Retinal pigment epithelial cell (primary cell): ENCODE measurements around the gene RHBDF2.
"Not testable (repeated sequence)": the region's sequence is repeated elsewhere in the genome, so short reads cannot be mapped to it uniquely, and the experiment has no call there.

ENCODE experiments used
- DNase-seq: peaks from one replicate; pipeline ENCODE4 v3.0.0-alpha.2; 2010; ENCODE audit warnings: low read depth
- H3K4me3 ChIP-seq: 2 replicates; pipeline ENCODE4 v1.5.1; 2011; ENCODE audit warnings: mild to moderate bottlenecking, low read length, control low read depth, moderate library complexity
- TF ChIP-seq, protein P1 (sequence below): conservative IDR thresholded peaks from 2 replicates; pipeline ENCODE4 v1.5.1; 2011; ENCODE audit warnings: low read depth, low read length, control low read depth, inconsistent platforms

The RHBDF2 gene

GRCh38 chr17:76510831-76511244 lies 9.6 kb upstream of the RHBDF2 start:
- DNase-seq = no peak
- TF ChIP-seq, protein P1, sequence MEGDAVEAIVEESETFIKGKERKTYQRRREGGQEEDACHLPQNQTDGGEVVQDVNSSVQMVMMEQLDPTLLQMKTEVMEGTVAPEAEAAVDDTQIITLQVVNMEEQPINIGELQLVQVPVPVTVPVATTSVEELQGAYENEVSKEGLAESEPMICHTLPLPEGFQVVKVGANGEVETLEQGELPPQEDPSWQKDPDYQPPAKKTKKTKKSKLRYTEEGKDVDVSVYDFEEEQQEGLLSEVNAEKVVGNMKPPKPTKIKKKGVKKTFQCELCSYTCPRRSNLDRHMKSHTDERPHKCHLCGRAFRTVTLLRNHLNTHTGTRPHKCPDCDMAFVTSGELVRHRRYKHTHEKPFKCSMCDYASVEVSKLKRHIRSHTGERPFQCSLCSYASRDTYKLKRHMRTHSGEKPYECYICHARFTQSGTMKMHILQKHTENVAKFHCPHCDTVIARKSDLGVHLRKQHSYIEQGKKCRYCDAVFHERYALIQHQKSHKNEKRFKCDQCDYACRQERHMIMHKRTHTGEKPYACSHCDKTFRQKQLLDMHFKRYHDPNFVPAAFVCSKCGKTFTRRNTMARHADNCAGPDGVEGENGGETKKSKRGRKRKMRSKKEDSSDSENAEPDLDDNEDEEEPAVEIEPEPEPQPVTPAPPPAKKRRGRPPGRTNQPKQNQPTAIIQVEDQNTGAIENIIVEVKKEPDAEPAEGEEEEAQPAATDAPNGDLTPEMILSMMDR = no peak
- no peak overlapping the region for H3K4me3 ChIP-seq

GRCh38 chr17:76508472-76509063 lies 7.3 kb upstream of the RHBDF2 start:
- H3K4me3 ChIP-seq, DNase-seq: not testable (repeated sequence)

DNA sequence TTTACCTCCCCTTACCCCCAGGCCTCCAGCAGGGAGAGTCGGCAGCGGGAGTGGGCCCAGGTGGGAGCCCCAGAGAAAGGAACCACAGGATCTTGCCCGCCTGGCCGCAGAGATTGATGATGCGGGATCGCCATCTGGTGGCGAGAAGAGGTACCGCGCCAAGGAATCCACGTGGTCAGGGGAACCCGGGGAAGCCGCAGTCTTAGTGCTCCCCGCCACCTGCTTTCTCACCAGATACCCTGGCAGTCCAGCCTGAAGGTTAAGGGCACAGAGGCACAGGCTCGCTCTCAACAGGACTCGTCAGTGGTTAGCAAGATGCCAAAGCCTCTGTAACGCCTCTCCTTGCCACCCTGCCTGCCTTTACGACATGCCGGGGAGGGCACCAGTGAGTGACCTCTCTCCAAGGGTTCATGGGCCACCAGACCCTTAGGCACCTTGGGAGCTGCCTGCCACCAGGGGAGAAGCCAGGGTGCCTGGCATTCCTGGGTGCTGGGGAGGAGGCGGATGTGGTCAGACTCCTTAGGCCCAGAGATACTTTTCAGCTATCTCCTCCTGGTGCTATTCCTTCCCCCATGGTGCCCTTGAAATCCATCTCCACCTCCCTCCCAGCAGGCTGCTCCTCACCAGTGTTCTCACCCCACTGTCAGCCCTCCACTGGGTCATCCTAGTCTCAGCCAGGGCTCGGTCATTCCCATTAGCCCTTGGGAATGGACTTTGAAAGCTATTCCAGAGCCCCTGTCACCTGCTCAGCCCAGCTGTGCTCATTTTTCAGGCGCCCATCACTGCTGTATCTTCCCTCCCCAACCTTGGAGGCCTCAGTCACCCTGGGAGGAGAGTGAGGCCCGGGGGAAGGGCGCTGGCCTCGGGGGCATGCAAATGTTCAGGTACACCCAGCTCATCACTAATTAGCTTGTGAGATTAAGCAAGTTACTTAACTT lies 5.5 kb upstream of the RHBDF2 start:
- TF ChIP-seq, protein P1 = peak; percentile 85
- no peak overlapping the region for H3K4me3 ChIP-seq
- no peak for DNase-seq

DNA sequence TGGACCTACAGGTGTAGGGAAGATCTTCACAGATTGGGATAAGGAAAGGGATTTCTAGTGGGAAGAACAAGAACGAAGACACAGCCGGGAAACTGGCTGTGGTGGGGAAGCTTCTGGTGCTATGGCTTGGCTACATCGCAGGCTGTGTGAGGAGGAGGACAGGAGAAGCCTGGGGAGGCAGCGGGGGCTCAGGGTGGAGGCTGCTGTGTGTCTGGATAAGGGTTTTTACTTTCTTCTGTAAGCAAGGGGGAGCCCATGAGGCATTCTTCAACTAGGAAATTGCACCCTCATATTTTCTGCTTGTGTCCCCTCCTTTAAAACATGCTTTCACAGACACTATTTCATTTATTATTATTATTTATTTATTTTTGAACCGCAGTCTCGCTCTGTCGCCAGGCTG lies 2.9 kb upstream of the RHBDF2 start:
- no peak for DNase-seq
- TF ChIP-seq, protein P1 = peak; percentile 16
- no peak overlapping the region for H3K4me3 ChIP-seq

- DNase-seq = no peak
- H3K4me3 ChIP-seq = no peak overlapping the region
- TF ChIP-seq, protein P1 = no peak
Observed at GRCh38 chr17:76502341-76503211, 1.4 kb upstream of the RHBDF2 start.

DNA sequence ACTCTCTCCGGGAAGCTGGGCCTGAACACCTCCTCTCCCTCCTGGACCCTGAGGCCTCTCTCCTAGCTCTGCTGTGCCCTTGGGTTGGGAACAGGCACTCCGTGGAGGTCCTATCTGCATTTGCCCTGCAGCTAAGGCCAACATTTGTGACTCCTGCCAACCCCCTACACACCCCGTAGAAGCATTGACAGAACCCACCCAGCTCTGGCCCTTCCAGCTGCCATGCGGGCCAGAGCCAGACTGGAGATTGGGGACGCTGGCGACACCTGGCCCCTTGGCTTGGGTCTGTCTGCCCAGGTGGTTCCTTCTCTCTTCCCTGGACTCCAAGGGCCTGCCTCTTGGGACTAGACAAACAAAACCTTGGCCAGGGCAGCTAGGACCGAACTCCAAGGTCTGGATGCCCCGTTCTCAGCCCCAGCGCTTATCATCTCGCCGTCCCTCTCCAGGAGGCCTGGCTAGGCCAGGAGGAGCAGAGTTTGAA lies 644 bp upstream of the RHBDF2 start:
- H3K4me3 ChIP-seq = peak overlapping the region; percentile 35
- no peak for DNase-seq
- TF ChIP-seq, protein P1 = no peak

DNA sequence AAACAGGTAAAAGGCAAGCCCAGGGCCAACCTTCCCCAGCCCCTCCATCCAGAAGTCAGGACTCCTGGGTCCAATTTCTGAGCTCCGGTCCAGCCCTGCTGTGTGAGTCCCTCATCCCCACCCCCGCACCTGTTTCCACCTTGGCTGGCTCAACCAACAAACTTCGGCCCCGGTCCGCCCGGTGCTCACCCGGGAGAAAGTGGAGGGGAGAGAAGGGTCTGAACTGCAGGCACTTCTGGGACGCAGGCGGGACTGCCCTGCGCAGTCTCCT lies 541 bp downstream of the RHBDF2 start:
- TF ChIP-seq, protein P1 = no peak
- DNase-seq = no peak
- peak overlapping the region; percentile 78 for H3K4me3 ChIP-seq
